B cell (primary cell): ENCODE results near the gene EEPD1.

ENCODE experiments used
- CTCF ChIP-seq: fragments of 200-600 bp; IDR thresholded peaks from one replicate; pipeline ENCODE4 v1.8.0; 2022; ENCODE audit warnings: antibody characterized with exemption, mild to moderate bottlenecking
- EZH2 ChIP-seq: IDR thresholded peaks from 2 replicates; pipeline ENCODE4 v1.6.1; 2012; ENCODE audit warnings: borderline replicate concordance, low read depth, mild to moderate bottlenecking, moderate library complexity, low read length; ENCODE audit not compliant: insufficient read depth, poor library complexity, severe bottlenecking

GRCh38 chr7:36185756-36186155, 32.7 kb downstream of the EEPD1 start:
- no peak for TF ChIP-seq CTCF
- no peak for TF ChIP-seq EZH2
